Measurements from ENCODE around the gene ZBTB16. TPM values are rescaled to one million over a fixed set of nuclear protein-coding genes. Genes with fewer than 3 reads are reported as not detected.

The ZBTB16 gene
- total and polyA plus RNA-seq, 2 experiments from 2014 or later, result 0.29 to 1.4 TPM

GRCh38 chr11:114270531-114271270, 211.2 kb downstream of the ZBTB16 start:
- H3F3A ChIP-seq (replicated peaks; ENCODE audit: low read depth), result no peaks in the 10 kb centered on the region
- H3K9me2 ChIP-seq (ENCODE audit: insufficient read depth), result peaks cover 4% of the 10 kb centered on the region; the same call in 1 of the 2 replicates
- no peak overlapping the region for H3K4me3 ChIP-seq
- Mint-ChIP-seq H3K36me3 (ENCODE audit: low read depth) (no peaks in the 10 kb centered on the region), H3K4me3 (no peak overlapping the region), H3K27ac (no peak overlapping the region), H3K4me1 (no peaks in the 10 kb centered on the region; the same call in 2 of the 3 replicates), H3K27me3 (ENCODE audit: insufficient read depth, low read depth, poor library complexity) (no peaks in the 10 kb centered on the region), H3K9me3 (no peaks in the 10 kb centered on the region)
- no peaks in the 10 kb centered on the region for H3K79me2 ChIP-seq (replicated peaks; ENCODE audit: insufficient read depth)
- H3K36me3 ChIP-seq (ENCODE audit: insufficient read depth), result no peaks in the 10 kb centered on the region
- H2AFZ ChIP-seq, result no peak overlapping the region
- no peaks in the 10 kb centered on the region for H3K27me3 ChIP-seq (ENCODE audit: insufficient read depth)
- H3K4me1 ChIP-seq (ENCODE audit: insufficient read depth), result no peaks in the 10 kb centered on the region
- no peak for TF ChIP-seq ZNF114 (CRISPR knock-in tag; IDR thresholded peaks at IDR 0.05)
- TF ChIP-seq EZH2phosphoT487 (IDR thresholded peaks at IDR 0.05; ENCODE audit: unreplicated experiment), result no peak
- TF ChIP-seq ZNF462 (CRISPR knock-in tag; IDR thresholded peaks at IDR 0.05), result no peak
- TF ChIP-seq ZNF331 (CRISPR knock-in tag; IDR thresholded peaks at IDR 0.05; ENCODE audit: low read depth), result no peak
- TF ChIP-seq EZH2 (IDR thresholded peaks at IDR 0.05; ENCODE audit: low read depth, unreplicated experiment), result no peak
- no peak for TF ChIP-seq NANOG (IDR thresholded peaks at IDR 0.05; ENCODE audit: borderline replicate concordance)
- TF ChIP-seq STAT1 (IDR thresholded peaks at IDR 0.05; ENCODE audit: unreplicated experiment), result no peak
- TF ChIP-seq JUNB (IDR thresholded peaks at IDR 0.05; ENCODE audit: unreplicated experiment), result no peak
- no peak for TF ChIP-seq CREB1 (CRISPR knock-in tag; IDR thresholded peaks at IDR 0.05; ENCODE audit: low read depth)
- TF ChIP-seq POLR2AphosphoS5 (IDR thresholded peaks at IDR 0.05; ENCODE audit: low read depth), result no peak
- H4K20me1 ChIP-seq (replicated peaks; ENCODE audit: insufficient read depth), result no peaks in the 10 kb centered on the region
- H3K4me2 ChIP-seq, result no peak overlapping the region
- ATAC-seq, result no peak
- DNase-seq (ENCODE audit: low spot score), result no peak
- no peak overlapping the region for H3K27ac ChIP-seq (ENCODE audit: low read depth)

Data from GM23338 (cell line).